HEK293T (cell line): ENCODE data around the gene GNGT2.

Experiments
- ARNT ChIP-seq: fragments of 450-650 bp; IDR thresholded peaks from 2 replicates; pipeline ENCODE4 v1.6.1; 2017; ENCODE audit warnings: mild to moderate bottlenecking
- BHLHE40 ChIP-seq: fragments of 450-650 bp; IDR thresholded peaks from 2 replicates; pipeline ENCODE4 v1.6.1; 2016; ENCODE audit warnings: mild to moderate bottlenecking, moderate library complexity, borderline replicate concordance
- ELF4 ChIP-seq: fragments of 450-650 bp; IDR thresholded peaks from 2 replicates; pipeline ENCODE4 v1.6.1; 2017; ENCODE audit warnings: antibody characterized with exemption
- FOXK2 ChIP-seq: fragments of 450-650 bp; IDR thresholded peaks from 2 replicates; pipeline ENCODE4 v1.6.1; 2016; ENCODE audit warnings: mild to moderate bottlenecking
- FOXM1 ChIP-seq: fragments of 450-650 bp; IDR thresholded peaks from 2 replicates; pipeline ENCODE4 v1.6.1; 2017; ENCODE audit warnings: mild to moderate bottlenecking, borderline replicate concordance
- HDGF ChIP-seq: fragments of 450-650 bp; IDR thresholded peaks from 2 replicates; pipeline ENCODE4 v1.6.1; 2017; ENCODE audit warnings: antibody characterized with exemption, borderline replicate concordance
- L3MBTL2 ChIP-seq: fragments of 450-650 bp; conservative IDR thresholded peaks from 2 replicates; pipeline ENCODE4 v1.6.1; 2016; ENCODE audit warnings: mild to moderate bottlenecking
- LEF1 ChIP-seq: fragments of 450-650 bp; IDR thresholded peaks from 2 replicates; pipeline ENCODE4 v1.6.1; 2017; ENCODE audit warnings: mild to moderate bottlenecking, borderline replicate concordance
- SP1 ChIP-seq: fragments of 450-650 bp; IDR thresholded peaks from 2 replicates; pipeline ENCODE4 v1.6.1; 2017
- SUZ12 ChIP-seq: fragments of 450-650 bp; IDR thresholded peaks from 2 replicates; pipeline ENCODE4 v1.6.1; 2016; ENCODE audit warnings: mild to moderate bottlenecking
- TARDBP ChIP-seq: fragments of 450-650 bp; IDR thresholded peaks from 2 replicates; pipeline ENCODE4 v1.6.1; 2016

GRCh38 chr17:49239963-49240362 lies 29.6 kb upstream of the GNGT2 start:
- TF ChIP-seq ELF4 (no peak), FOXK2 (no peak), LEF1 (no peak), HDGF (no peak), SUZ12 (no peak), ARNT (no peak), SP1 (no peak), TARDBP (no peak), FOXM1 (no peak), BHLHE40 (no peak), L3MBTL2 (no peak)
